OCI-LY1 (cell line): Measurements from ENCODE around the gene PDXP.

Source experiments
- H2AFZ ChIP-seq: fragments of 200-600 bp; sonication (generic), shearing (Covaris generic); 2 replicates; pipeline ENCODE4 v1.6.0; 2014; ENCODE audit warnings: antibody characterized with exemption, mild to moderate bottlenecking, low read length
- H3F3A ChIP-seq: fragments of 200-600 bp; sonication (generic), shearing (Covaris generic); 2 replicates; pipeline ENCODE4 v1.6.0; 2014; ENCODE audit warnings: mild to moderate bottlenecking, antibody characterized with exemption, low read length, moderate library complexity; ENCODE audit not compliant: insufficient read depth
- H3K27ac ChIP-seq: fragments of 200-600 bp; sonication (generic); 2 replicates; pipeline ENCODE4 v1.5.1; 2014; ENCODE audit warnings: low read length, mixed run types, mild to moderate bottlenecking, low read depth; ENCODE audit not compliant: poor library complexity, severe bottlenecking
- H3K27me3 ChIP-seq: fragments of 200-600 bp; sonication (generic); 2 replicates; pipeline ENCODE4 v1.6.0; 2014; ENCODE audit warnings: antibody characterized with exemption, mild to moderate bottlenecking, low read length, moderate library complexity; ENCODE audit not compliant: insufficient read depth
- H3K36me3 ChIP-seq: fragments of 200-600 bp; sonication (generic); 2 replicates; pipeline ENCODE4 v1.6.1; 2014; ENCODE audit warnings: mild to moderate bottlenecking, antibody characterized with exemption, low read length, moderate library complexity, mixed read lengths; ENCODE audit not compliant: insufficient read depth
- H3K4me1 ChIP-seq: fragments of 200-600 bp; sonication (generic); 2 replicates; pipeline ENCODE4 v1.5.1; 2014; ENCODE audit warnings: mild to moderate bottlenecking, low read length, moderate library complexity; ENCODE audit not compliant: insufficient read depth, severe bottlenecking
- H3K4me2 ChIP-seq: fragments of 200-600 bp; sonication (generic), shearing (Covaris generic); 2 replicates; pipeline ENCODE4 v1.6.1; 2014; ENCODE audit warnings: low read length
- H3K4me3 ChIP-seq: fragments of 200-600 bp; sonication (generic); 2 replicates; pipeline ENCODE4 v1.5.1; 2014; ENCODE audit warnings: low read length, low read depth, mild to moderate bottlenecking, mixed read lengths; ENCODE audit not compliant: poor library complexity, severe bottlenecking
- H3K79me2 ChIP-seq: fragments of 200-600 bp; shearing (Covaris generic); 2 replicates; pipeline ENCODE4 v1.6.1; 2016; ENCODE audit warnings: mixed run types, low read length, mixed read lengths; ENCODE audit not compliant: insufficient read depth
- H3K9ac ChIP-seq: fragments of 200-600 bp; sonication (generic), shearing (Covaris generic); 2 replicates; pipeline ENCODE4 v1.6.1; 2014; ENCODE audit warnings: mild to moderate bottlenecking, low read length, mixed read lengths
- H3K9me2 ChIP-seq: fragments of 200-600 bp; sonication (generic), shearing (Covaris generic); 2 replicates; pipeline ENCODE4 v1.6.1; 2014; ENCODE audit warnings: low read depth, mild to moderate bottlenecking, low read length, mixed read lengths
- H3K9me3 ChIP-seq: fragments of 200-600 bp; shearing (Covaris generic); 2 replicates; pipeline ENCODE4 v1.6.1; 2014; ENCODE audit warnings: low read length, mixed read lengths
- H4K20me1 ChIP-seq: fragments of 200-600 bp; sonication (generic), shearing (Covaris generic); 2 replicates; pipeline ENCODE4 v1.6.0; 2016; ENCODE audit warnings: mild to moderate bottlenecking, low read length; ENCODE audit not compliant: insufficient read depth
- CTCF ChIP-seq: fragments of 200-600 bp; sonication (generic), shearing (Covaris generic); IDR thresholded peaks from 2 replicates; pipeline ENCODE4 v1.5.1; 2017; ENCODE audit warnings: mild to moderate bottlenecking, antibody characterized with exemption, low read length, moderate library complexity, mixed read lengths
- EZH2 ChIP-seq: fragments of 200-600 bp; sonication (generic), shearing (Covaris generic); IDR thresholded peaks from 2 replicates; pipeline ENCODE4 v1.8.0; 2017; ENCODE audit warnings: borderline replicate concordance, mixed run types, mild to moderate bottlenecking, antibody characterized with exemption, low read length, moderate library complexity, mixed read lengths

The PDXP gene

GRCh38 chr22:37672206-37672919, 13.8 kb downstream of the PDXP start:
- Histone ChIP-seq H2AFZ (no peak overlapping the region), H3K36me3 (peaks cover 14% of the 10 kb centered on the region), H3K4me3 (no peak overlapping the region), H3K9me3 (no peaks in the 10 kb centered on the region), H3K27me3 (no peaks in the 10 kb centered on the region), H3K9ac (no peak overlapping the region), H3K79me2 (no peaks in the 10 kb centered on the region), H3K9me2 (no peaks in the 10 kb centered on the region), H3K4me2 (no peak overlapping the region), H3K27ac (peak overlapping the region; percentile 55), H3K4me1 (peaks cover 26% of the 10 kb centered on the region), H4K20me1 (no peaks in the 10 kb centered on the region), H3F3A (no peaks in the 10 kb centered on the region)
- no peak for TF ChIP-seq EZH2
- peak; percentile 20; the same call in 1 of the 2 replicates for TF ChIP-seq CTCF

- Histone ChIP-seq H3K4me2 (no peak overlapping the region), H3K36me3 (peaks cover 8% of the 10 kb centered on the region; the same call in 1 of the 2 replicates), H3K9me2 (no peaks in the 10 kb centered on the region), H3K4me1 (peaks cover 32% of the 10 kb centered on the region), H3F3A (no peaks in the 10 kb centered on the region), H3K9ac (no peak overlapping the region), H2AFZ (no peak overlapping the region), H3K27ac (peak overlapping the region; percentile 55), H3K27me3 (no peaks in the 10 kb centered on the region), H4K20me1 (no peaks in the 10 kb centered on the region), H3K79me2 (no peaks in the 10 kb centered on the region), H3K4me3 (no peak overlapping the region), H3K9me3 (no peaks in the 10 kb centered on the region)
- no peak for TF ChIP-seq CTCF
These were observed 14.5 kb downstream of the PDXP start for GRCh38 chr22:37672920-37673455.

GRCh38 chr22:37674248-37674647, 15.7 kb downstream of the PDXP start:
- no peak overlapping the region for H3K9ac ChIP-seq
- H3K79me2 ChIP-seq: no peaks in the 10 kb centered on the region
- H3K9me3 ChIP-seq: no peaks in the 10 kb centered on the region
- no peaks in the 10 kb centered on the region for H3K9me2 ChIP-seq
- H4K20me1 ChIP-seq: no peaks in the 10 kb centered on the region
- no peak overlapping the region for H2AFZ ChIP-seq
- H3F3A ChIP-seq: no peaks in the 10 kb centered on the region
- no peak overlapping the region for H3K4me3 ChIP-seq
- H3K4me1 ChIP-seq: peaks cover 36% of the 10 kb centered on the region
- no peaks in the 10 kb centered on the region for H3K27me3 ChIP-seq
- no peak overlapping the region for H3K27ac ChIP-seq
- no peaks in the 10 kb centered on the region for H3K36me3 ChIP-seq
- TF ChIP-seq EZH2 (no peak), CTCF (no peak)
- no peak overlapping the region for H3K4me2 ChIP-seq
